Large intestine (tissue), 3 donors: Measurements from ENCODE around the gene PYCR2. TPM values are rescaled to one million over a fixed set of nuclear protein-coding genes. Genes with fewer than 3 reads are reported as not detected.
"Not testable (repeated sequence)": the region's sequence is repeated elsewhere in the genome, so short reads cannot be mapped to it uniquely, and the experiment has no call there.

Source experiments
- DNase-seq, 2 donors: peaks; one replicate each; pipeline versions ENCODE4 v3.0.0 to v3.0.0-alpha.2; 2013
- H3K27ac ChIP-seq: one replicate; pipeline ENCODE4 v1.5.1; 2013; ENCODE audit warnings: low read length
- H3K27me3 ChIP-seq: 2 replicates; pipeline ENCODE4 v1.6.1; 2013; ENCODE audit warnings: low read length; ENCODE audit not compliant: control insufficient read depth, insufficient read depth
- H3K36me3 ChIP-seq: 2 replicates; pipeline ENCODE4 v1.6.1; 2013; ENCODE audit warnings: low read length; ENCODE audit not compliant: control insufficient read depth, insufficient read depth
- H3K4me1 ChIP-seq: one replicate; pipeline ENCODE4 v1.6.1; 2013; ENCODE audit warnings: low read length; ENCODE audit not compliant: control insufficient read depth, insufficient read depth
- H3K4me3 ChIP-seq: one replicate; pipeline ENCODE4 v1.5.1; 2013; ENCODE audit warnings: low read length
- H3K9me3 ChIP-seq: one replicate; pipeline ENCODE4 v1.6.1; 2013; ENCODE audit warnings: mild to moderate bottlenecking, low read depth, low read length, moderate library complexity; ENCODE audit not compliant: control insufficient read depth
- WGBS: methylation state at CpG from one replicate; pipeline ENCODE4 v1.1.5; 2013; ENCODE audit warnings: low lambda C conversion rate; ENCODE audit not compliant: insufficient coverage; 5-methylcytosine and 5-hydroxymethylcytosine counted together
- polyA plus RNA-seq: library from polyadenylated mRNA; unstranded; fragments of 120-200 nt; gene quantifications from one replicate; pipeline ENCODE4 v1.2.1, GENCODE V29; 2013

Gene PYCR2
- polyA plus RNA-seq, 1 donor = 43.0 TPM

- DNase-seq = peak in 1 of 2 donors; percentile 30
- H3K27me3 ChIP-seq = no peaks in the 10 kb centered on the region
- H3K27ac ChIP-seq = no peak overlapping the region
- WGBS = no CpG with 5 or more reads among the region's 14 CpGs
- no peaks in the 10 kb centered on the region for H3K9me3 ChIP-seq
- H3K36me3 ChIP-seq = no peaks in the 10 kb centered on the region
- no peak overlapping the region for H3K4me3 ChIP-seq
- peaks cover 28% of the 10 kb centered on the region for H3K4me1 ChIP-seq
These were observed 32.6 kb downstream of the PYCR2 start for GRCh38 chr1:225891229-225891972.

DNA sequence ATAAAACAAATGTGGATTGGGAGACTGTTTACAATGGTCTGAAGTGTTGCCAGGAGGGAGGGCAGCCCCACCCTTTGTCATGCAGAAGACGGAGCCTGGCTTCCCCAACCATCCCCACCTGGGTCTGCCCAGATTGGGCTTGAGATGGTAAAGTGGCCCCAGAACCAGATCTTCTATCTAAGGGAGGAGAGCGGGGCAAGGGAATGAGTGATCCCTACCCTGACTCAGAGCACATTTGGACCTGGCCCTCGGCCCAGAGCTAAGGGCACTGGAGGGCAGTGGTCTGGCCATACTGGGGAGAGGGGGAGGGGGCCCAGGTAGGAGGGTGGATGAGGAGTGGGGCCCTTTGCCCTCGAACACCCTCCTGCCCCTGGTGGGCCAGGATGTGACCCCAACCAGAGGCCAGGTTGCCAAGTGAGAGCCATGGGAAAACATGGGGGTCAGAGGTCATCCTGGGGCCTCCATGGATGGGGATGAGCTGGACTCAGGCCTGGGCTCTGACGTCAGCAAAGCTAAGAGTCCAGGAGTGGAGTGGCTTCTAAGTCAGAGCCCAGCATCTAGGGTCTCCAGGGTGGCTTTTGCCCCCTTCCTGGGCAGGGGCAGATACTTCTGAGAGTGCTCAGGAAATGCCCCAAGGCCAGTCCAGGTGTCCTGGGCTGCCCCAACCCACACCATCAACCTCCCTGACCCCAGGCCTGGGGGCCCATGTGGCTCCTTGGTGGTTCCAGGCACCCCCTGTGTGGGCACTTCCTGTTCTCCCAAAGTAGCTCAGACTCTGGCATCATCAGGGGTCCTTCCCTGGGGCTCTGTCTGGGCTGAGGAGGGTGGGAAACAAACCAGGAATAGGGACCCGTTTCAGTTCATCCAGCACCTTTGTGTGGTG lies 33.5 kb downstream of the PYCR2 start:
- H3K27me3 ChIP-seq = no peaks in the 10 kb centered on the region
- WGBS = no CpG with 5 or more reads among the region's 6 CpGs
- no peak overlapping the region for H3K4me3 ChIP-seq
- no peak for DNase-seq
- no peaks in the 10 kb centered on the region for H3K36me3 ChIP-seq
- peaks cover 28% of the 10 kb centered on the region for H3K4me1 ChIP-seq
- H3K9me3 ChIP-seq = no peaks in the 10 kb centered on the region
- H3K27ac ChIP-seq = no peak overlapping the region

- no peak overlapping the region for H3K4me3 ChIP-seq
- no peak for DNase-seq
- WGBS = no CpG with 5 or more reads among the region's 5 CpGs
These were observed 34.3 kb downstream of the PYCR2 start for GRCh38 chr1:225889743-225890142.

DNA sequence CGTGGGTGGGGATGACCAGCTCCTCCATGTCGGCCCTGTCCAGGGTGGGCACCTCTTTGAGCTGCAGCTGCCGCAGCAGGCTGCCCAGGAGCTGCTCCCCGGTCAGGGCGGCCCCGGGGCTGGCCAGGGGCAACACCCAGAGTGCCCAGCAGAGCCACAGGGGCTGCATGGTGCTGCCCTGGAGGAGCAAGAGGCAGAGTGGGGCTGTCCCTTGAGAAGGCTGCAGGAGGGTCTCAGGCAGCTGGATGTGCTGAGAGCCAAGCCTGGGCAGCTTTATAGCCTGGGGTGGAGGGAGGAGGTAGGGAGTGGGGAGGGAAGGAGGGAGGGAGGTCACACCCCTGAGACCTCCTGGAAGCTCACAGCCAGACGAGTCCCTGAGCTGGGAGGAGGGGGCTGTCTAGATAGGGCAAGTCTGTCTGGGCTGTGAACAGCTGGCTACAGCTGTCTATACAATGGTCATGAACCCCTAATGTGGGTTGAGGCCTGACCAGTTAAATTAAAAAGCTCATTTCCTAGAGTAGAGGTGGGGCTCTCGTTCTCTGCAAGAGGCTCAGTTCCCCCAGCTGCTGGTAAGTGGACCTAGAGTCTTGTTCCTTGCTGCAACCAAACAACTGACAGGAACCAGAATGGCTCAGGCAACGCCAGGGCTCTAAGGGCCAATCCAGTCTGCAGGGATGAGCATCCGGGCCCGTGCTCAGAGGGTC lies 35.0 kb downstream of the PYCR2 start, which contains the start of gene LEFTY1:
Gene LEFTY1 (minus strand): TSS at position 249 of the 704 bp plus-strand sequence. CDS start 80 bp downstream, at position 169.
- no peaks in the 10 kb centered on the region for H3K9me3 ChIP-seq
- peak in 1 of 2 donors; percentile 56 for DNase-seq
- H3K4me1 ChIP-seq = peaks cover 28% of the 10 kb centered on the region
- H3K27ac ChIP-seq = peak within 1 kb of the TSS; percentile 38
- H3K36me3 ChIP-seq = no peaks in the 10 kb centered on the region
- WGBS = no CpG with 5 or more reads among the region's 11 CpGs
- H3K4me3 ChIP-seq = no peak within 1 kb of the TSS
- H3K27me3 ChIP-seq = no peaks in the 10 kb centered on the region

More at GRCh38 chr1:225889743-225890142, 34.3 kb downstream of the PYCR2 start:
- Histone ChIP-seq H3K4me1 (peaks cover 28% of the 10 kb centered on the region), H3K27ac (peak overlapping the region; percentile 38), H3K27me3 (no peaks in the 10 kb centered on the region), H3K36me3 (no peaks in the 10 kb centered on the region), H3K9me3 (no peaks in the 10 kb centered on the region)

DNA sequence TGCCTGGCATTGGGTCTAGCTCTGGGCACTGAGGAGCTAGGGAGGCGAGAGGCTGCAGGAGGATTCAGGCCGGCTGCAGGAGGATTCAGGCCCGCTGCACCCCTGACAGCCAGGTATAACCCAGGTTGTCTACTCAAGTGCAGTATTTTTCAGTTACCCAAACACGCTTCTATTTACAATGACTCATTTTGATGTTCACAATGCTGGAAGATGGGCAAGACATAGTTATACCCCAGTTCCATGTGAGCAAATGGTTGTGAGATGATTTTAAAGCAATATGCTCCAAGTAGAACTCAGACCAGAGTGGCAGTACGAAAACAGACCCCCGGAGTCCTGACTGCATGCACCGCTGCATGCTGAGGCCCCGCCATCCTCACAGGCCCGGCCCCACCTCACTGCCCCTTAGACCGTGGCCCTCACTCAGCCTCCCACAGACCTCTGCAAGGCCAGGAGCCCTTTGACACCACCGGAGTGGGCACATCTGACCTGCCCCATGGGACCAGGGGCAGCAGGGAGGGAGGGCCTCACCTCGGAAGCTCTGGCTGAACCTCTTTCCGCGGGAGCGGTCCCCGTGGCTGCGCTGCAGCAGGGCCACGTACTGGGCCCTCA lies 35.7 kb downstream of the PYCR2 start:
- no peaks in the 10 kb centered on the region for H3K27me3 ChIP-seq
- no peaks in the 10 kb centered on the region for H3K9me3 ChIP-seq
- DNase-seq = no peak
- peaks cover 33% of the 10 kb centered on the region for H3K4me1 ChIP-seq
- H3K4me3 ChIP-seq = no peak overlapping the region
- H3K27ac ChIP-seq = no peak overlapping the region
- no CpG with 5 or more reads among the region's 18 CpGs for WGBS
- no peaks in the 10 kb centered on the region for H3K36me3 ChIP-seq

DNA sequence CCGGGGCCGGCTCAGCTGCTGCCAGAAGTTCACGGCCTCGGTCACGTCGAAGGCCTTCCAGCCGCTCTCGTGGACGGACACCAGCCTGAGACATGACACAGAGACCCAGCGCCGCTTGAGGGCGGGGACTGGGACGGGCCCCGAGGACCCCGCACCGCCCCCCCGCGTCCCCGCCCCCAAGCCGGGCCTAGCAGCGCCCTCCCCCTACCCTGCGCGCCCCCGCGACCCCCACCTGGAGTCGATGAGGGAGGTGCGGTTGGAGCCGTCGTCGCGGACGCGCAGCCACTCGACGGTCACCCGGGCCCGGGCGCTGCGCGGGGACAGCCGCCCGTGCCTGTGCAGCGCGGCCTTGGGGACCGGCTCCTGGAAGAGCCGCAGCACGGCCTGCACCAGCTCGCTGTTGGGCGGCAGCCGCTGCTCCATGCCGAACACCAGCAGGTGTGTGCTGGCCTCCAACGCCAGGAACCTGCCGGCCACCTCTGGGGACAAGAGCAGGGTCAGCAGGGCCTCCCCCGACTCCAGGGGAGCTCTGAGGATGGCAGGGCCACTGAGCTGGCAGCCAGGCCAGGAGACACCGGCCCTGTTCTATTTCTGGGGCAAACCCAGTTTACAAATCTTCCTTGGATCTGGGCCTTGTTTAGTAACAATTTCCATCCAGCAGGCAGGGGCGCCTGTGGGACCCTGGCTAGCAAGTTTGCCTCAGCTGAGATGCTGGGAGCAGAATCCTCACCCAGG lies 36.3 kb downstream of the PYCR2 start:
- not testable (repeated sequence) for DNase-seq, H3K27me3 ChIP-seq, H3K27ac ChIP-seq, H3K9me3 ChIP-seq, H3K36me3 ChIP-seq, H3K4me3 ChIP-seq
- no CpG with 5 or more reads among the region's 56 CpGs for WGBS
- H3K4me1 ChIP-seq = peaks cover 33% of the 10 kb centered on the region

GRCh38 chr1:225887030-225887314 lies 37.1 kb downstream of the PYCR2 start:
- no peak overlapping the region for H3K4me3 ChIP-seq

DNA sequence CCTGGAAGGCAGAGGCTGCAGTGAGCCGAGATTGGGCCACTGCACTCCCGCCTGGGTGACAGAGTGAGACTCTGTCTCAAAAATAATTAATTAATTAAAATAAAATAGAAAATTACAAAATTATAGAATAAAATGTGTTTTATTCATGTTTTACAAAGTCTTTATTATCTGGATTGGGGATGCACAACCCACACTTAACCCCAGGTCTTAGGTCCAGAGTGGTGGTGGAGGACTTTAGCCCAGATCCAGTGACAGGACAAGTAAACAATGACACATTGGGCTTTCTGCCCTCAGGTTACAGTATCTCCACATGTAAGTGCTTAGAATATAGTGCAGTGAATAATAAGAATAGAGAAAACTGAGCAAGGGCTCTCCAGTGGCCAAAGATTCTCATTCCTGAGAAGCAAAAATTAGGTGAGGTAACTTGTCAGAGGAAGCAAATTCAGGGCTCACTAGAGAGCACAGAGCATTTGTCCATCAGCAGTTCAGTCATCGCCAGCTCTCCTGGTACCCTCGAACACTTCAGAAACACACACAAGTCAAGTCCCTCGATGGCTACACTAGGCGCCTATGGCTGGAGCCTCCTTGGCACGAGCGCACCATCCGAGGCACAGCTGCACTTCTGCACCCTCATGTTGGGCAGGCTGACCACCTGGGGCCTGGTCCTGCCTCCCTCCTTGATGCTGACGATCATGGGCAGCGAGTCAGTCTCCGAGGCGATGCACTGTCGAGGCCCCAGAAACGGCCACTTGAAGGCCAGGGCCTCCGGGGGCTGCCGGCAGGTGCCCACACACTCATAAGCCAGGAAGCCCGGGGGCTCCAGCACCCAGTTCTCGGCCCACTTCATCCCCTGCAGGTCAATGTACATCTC lies 37.7 kb downstream of the PYCR2 start:
- Histone ChIP-seq H3K27me3 (no peaks in the 10 kb centered on the region), H3K4me3 (no peak overlapping the region), H3K36me3 (no peaks in the 10 kb centered on the region), H3K9me3 (no peaks in the 10 kb centered on the region), H3K27ac (no peak overlapping the region), H3K4me1 (peaks cover 29% of the 10 kb centered on the region)
- no CpG with 5 or more reads among the region's 19 CpGs for WGBS
- peak in 1 of 2 donors; percentile 66 for DNase-seq

More at GRCh38 chr1:225887030-225887314, 37.1 kb downstream of the PYCR2 start:
- Histone ChIP-seq H3K4me1 (peaks cover 33% of the 10 kb centered on the region), H3K27ac (no peak overlapping the region), H3K27me3 (no peaks in the 10 kb centered on the region), H3K36me3 (no peaks in the 10 kb centered on the region), H3K9me3 (no peaks in the 10 kb centered on the region)
- no peak for DNase-seq
- no CpG with 5 or more reads among the region's 7 CpGs for WGBS

DNA sequence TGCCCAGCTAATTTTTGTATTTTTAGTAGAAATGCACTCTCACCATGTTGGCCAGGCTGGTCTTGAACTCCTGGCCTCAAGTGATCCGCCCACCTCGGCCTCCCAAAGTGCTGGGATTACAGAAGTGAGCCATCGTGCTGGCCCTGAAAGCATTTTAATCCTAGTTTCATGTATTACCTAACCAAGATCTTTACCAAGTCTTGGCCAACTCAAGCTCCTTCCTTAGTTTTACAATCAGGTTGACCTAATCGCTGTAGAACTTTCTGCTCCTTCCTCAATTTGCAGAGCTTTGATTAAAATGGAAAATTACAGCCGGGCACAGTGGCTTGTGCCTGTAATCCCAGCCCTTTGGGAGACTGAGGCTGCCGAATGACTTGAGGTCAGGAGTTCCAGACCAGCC lies 38.7 kb downstream of the PYCR2 start:
- H3K27ac ChIP-seq = no peak overlapping the region
- H3K9me3 ChIP-seq = no peaks in the 10 kb centered on the region
- H3K27me3 ChIP-seq = no peaks in the 10 kb centered on the region
- WGBS = 80% methylated on average over 1 of the region's 6 CpGs
- no peaks in the 10 kb centered on the region for H3K36me3 ChIP-seq
- no peak for DNase-seq
- peaks cover 29% of the 10 kb centered on the region for H3K4me1 ChIP-seq
- no peak overlapping the region for H3K4me3 ChIP-seq
